Suprapubic skin (tissue), 3 donors: Measurements from ENCODE around the gene RAB36.

ENCODE experiments used
- POLR2AphosphoS5 ChIP-seq, 3 donors: sonication (generic); formaldehyde crosslinking; IDR thresholded peaks; one replicate each; pipeline ENCODE4 v1.6.1; 2017; ENCODE audit warnings: antibody characterized with exemption in 3 of 3
- TF ChIP-seq, protein P1 (sequence below), 2 donors: fragments of 200-600 bp in 1 of 2; fragments of 450-650 bp in 1 of 2; sonication (generic) in 1 of 2; IDR thresholded peaks; one replicate each; pipeline ENCODE4 v1.5.1; 2016 to 2019; ENCODE audit warnings: antibody characterized with exemption in 2 of 2, mild to moderate bottlenecking in 1 of 2, moderate library complexity in 1 of 2

DNA sequence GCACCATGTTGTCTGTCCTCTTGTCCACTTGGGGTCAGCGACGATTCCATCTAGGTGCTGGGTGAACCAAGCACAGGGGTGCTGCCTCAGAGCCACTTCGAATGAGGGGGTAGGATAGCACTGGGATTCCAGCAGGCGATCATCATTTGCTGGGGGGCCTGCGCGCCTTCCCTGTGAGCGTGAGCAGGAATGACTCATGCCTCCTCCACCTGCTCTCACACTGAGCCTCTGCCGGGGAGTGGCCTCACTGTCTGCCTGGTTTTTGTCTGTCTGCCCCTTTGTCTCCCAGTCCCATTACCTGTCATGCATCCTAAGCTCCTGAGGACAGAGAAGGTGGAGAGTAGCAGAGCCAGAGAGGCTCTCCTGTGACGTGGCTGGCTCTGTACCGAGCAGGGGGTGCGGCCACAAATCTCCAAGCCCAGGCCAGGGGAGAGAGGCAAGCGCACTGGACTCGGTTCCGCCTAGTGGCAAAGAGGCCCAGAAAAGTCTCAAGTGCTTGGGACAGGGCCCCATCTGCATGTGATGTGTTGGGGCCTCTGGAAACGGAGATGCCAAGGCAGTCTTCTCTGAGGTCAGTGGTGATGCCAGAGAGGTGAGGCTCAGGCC is 34.3 kb upstream of the RAB36 start:
- TF ChIP-seq, protein P1, sequence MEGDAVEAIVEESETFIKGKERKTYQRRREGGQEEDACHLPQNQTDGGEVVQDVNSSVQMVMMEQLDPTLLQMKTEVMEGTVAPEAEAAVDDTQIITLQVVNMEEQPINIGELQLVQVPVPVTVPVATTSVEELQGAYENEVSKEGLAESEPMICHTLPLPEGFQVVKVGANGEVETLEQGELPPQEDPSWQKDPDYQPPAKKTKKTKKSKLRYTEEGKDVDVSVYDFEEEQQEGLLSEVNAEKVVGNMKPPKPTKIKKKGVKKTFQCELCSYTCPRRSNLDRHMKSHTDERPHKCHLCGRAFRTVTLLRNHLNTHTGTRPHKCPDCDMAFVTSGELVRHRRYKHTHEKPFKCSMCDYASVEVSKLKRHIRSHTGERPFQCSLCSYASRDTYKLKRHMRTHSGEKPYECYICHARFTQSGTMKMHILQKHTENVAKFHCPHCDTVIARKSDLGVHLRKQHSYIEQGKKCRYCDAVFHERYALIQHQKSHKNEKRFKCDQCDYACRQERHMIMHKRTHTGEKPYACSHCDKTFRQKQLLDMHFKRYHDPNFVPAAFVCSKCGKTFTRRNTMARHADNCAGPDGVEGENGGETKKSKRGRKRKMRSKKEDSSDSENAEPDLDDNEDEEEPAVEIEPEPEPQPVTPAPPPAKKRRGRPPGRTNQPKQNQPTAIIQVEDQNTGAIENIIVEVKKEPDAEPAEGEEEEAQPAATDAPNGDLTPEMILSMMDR (IDR thresholded peaks at IDR 0.05) = no peak
- TF ChIP-seq POLR2AphosphoS5 (IDR thresholded peaks at IDR 0.05) = no peak
